Fibroblast of skin of left quadriceps (primary cell): ENCODE measurements around the gene CTNS.
"Not testable (repeated sequence)": the region's sequence is repeated elsewhere in the genome, so short reads cannot be mapped to it uniquely, and the experiment has no call there.

Experiments
- DNase-seq, 2 experiments: peaks; one replicate each; pipeline ENCODE4 v3.0.0-alpha.2; 2013; ENCODE audit warnings: low read depth in 2 of 2

The CTNS gene

GRCh38 chr17:3685174-3685573 is 48.6 kb downstream of the CTNS start:
- no peak for DNase-seq

- DNase-seq: no peak
Observed at GRCh38 chr17:3688027-3688553, 51.5 kb downstream of the CTNS start.

GRCh38 chr17:3688852-3689261 is 52.3 kb downstream of the CTNS start:
- no peak for DNase-seq

GRCh38 chr17:3689262-3690093 is 52.9 kb downstream of the CTNS start:
- DNase-seq: no peak

GRCh38 chr17:3690094-3690715 is 53.6 kb downstream of the CTNS start:
- DNase-seq: no peak

- no peak for DNase-seq
Observed at GRCh38 chr17:3691617-3692067, 55.1 kb downstream of the CTNS start.

- no peak for DNase-seq
Observed at GRCh38 chr17:3692346-3692745, 55.8 kb downstream of the CTNS start.

- no peak for DNase-seq
Observed at GRCh38 chr17:3693141-3693540, 56.6 kb downstream of the CTNS start.

- no peak for DNase-seq
Observed at GRCh38 chr17:3693829-3694231, 57.3 kb downstream of the CTNS start.

GRCh38 chr17:3695129-3695722 is 58.7 kb downstream of the CTNS start:
- no peak for DNase-seq

- DNase-seq: no peak
Observed at GRCh38 chr17:3695723-3696411, 59.3 kb downstream of the CTNS start, which contains the start of gene P2RX5. Gene P2RX5, minus strand, starts transcription at chr17:3696155. Its CDS starts 150 bp downstream, at chr17:3696005.

GRCh38 chr17:3697103-3697476 is 60.5 kb downstream of the CTNS start:
- no peak for DNase-seq

- no peak for DNase-seq
Observed at GRCh38 chr17:3698139-3698538, 61.6 kb downstream of the CTNS start.

- no peak for DNase-seq
Observed at GRCh38 chr17:3699951-3700350, 63.4 kb downstream of the CTNS start.

- not testable (repeated sequence) for DNase-seq
Observed at GRCh38 chr17:3702041-3702539, 65.5 kb downstream of the CTNS start.

GRCh38 chr17:3704931-3705717 is 68.6 kb downstream of the CTNS start:
- no peak for DNase-seq

GRCh38 chr17:3705718-3705984 is 69.1 kb downstream of the CTNS start:
- DNase-seq: not testable (repeated sequence)

GRCh38 chr17:3708366-3708765 is 71.8 kb downstream of the CTNS start:
- DNase-seq: no peak

- no peak for DNase-seq
Observed at GRCh38 chr17:3710951-3711383, 74.4 kb downstream of the CTNS start.
